Lower leg skin (tissue), 4 donors: Measurements from ENCODE around the gene KIF26B. TPM values are rescaled to one million over a fixed set of nuclear protein-coding genes. Genes with fewer than 3 reads are reported as not detected.

ENCODE experiments used
- DNase-seq, 2 donors: peaks; one replicate each; pipeline ENCODE4 v3.0.0-alpha.2; 2019; ENCODE audit warnings: low spot score in 2 of 2
- H3K4me3 ChIP-seq: fragments of 200-600 bp; sonication (generic); 2 replicates; pipeline ENCODE4 v1.5.1; 2017; ENCODE audit warnings: mild to moderate bottlenecking, low read depth; ENCODE audit not compliant: poor library complexity, severe bottlenecking
- CTCF ChIP-seq, 3 donors: fragments of 450-650 bp; IDR thresholded peaks; one replicate each; pipeline ENCODE4 v1.5.1; 2016; ENCODE audit warnings: antibody characterized with exemption in 3 of 3, mild to moderate bottlenecking in 3 of 3, moderate library complexity in 2 of 3
- POLR2A ChIP-seq, 2 donors: fragments of 450-650 bp; IDR thresholded peaks; one replicate each; pipeline ENCODE4 v1.6.1; 2016 to 2017; ENCODE audit warnings: antibody characterized with exemption in 2 of 2, mild to moderate bottlenecking in 1 of 2, moderate library complexity in 1 of 2
- WGBS, 2 donors: methylation state at CpG; one replicate each; pipeline ENCODE4 v1.1.5; 2018; 5-methylcytosine and 5-hydroxymethylcytosine counted together
- intact Hi-C: fragments of 100-400 bp; cut with DNase I; formaldehyde crosslinking; loops from one replicate; pipeline ENCODE4 v1.15.0; 2023; ENCODE audit warnings: low total_unique reads
- total RNA-seq, 4 donors: library from RNA; depleted of rRNA; stranded (reverse); fragments of >200 nt; gene quantifications; one replicate each; pipeline ENCODE4 v1.1.0, GENCODE V29; 2016

KIF26B gene
- total RNA-seq, 4 donors from 2014 or later: 3.9 to 6.6 (median 5.7) TPM

- TF ChIP-seq POLR2A (IDR thresholded peaks at IDR 0.05): no peak
- TF ChIP-seq CTCF (IDR thresholded peaks at IDR 0.05): no peak
- no peak overlapping the region for H3K4me3 ChIP-seq
- intact Hi-C loops: no loop called here
- 40 to 45% methylated on average over 7 of the region's 7 CpGs for whole genome bisulfite sequencing, 2 donors
- peak in 1 of 2 donors; percentile 45 for DNase-seq
Measured at GRCh38 chr1:245500546-245500945, 345.8 kb downstream of the KIF26B start.

- no peak for TF ChIP-seq CTCF (IDR thresholded peaks at IDR 0.05)
- no peak for TF ChIP-seq POLR2A (IDR thresholded peaks at IDR 0.05)
- H3K4me3 ChIP-seq: no peak overlapping the region
- intact Hi-C loops: no loop called here
- DNase-seq: no peak
- WGBS, 2 donors: 94% methylated on average over 7 of the region's 7 CpGs
Measured at GRCh38 chr1:245501633-245502032, 346.8 kb downstream of the KIF26B start.

GRCh38 chr1:245503548-245503947, 348.8 kb downstream of the KIF26B start:
- intact Hi-C loops: no loop called here
- 93 to 98% methylated on average over 9 of the region's 9 CpGs for WGBS, 2 donors
- no peak overlapping the region for H3K4me3 ChIP-seq
- DNase-seq: no peak
- TF ChIP-seq CTCF (IDR thresholded peaks at IDR 0.05) (no peak), POLR2A (IDR thresholded peaks at IDR 0.05) (no peak)

GRCh38 chr1:245510144-245510543, 355.4 kb downstream of the KIF26B start:
- intact Hi-C loops: no loop called here
- TF ChIP-seq POLR2A (IDR thresholded peaks at IDR 0.05) (no peak), CTCF (IDR thresholded peaks at IDR 0.05) (no peak)
- DNase-seq: no peak
- 38 to 47% methylated on average over 4 of the region's 4 CpGs for WGBS, 2 donors
- no peak overlapping the region for H3K4me3 ChIP-seq

GRCh38 chr1:245512181-245512888, 357.6 kb downstream of the KIF26B start:
- no peak for DNase-seq
- no peak for TF ChIP-seq POLR2A (IDR thresholded peaks at IDR 0.05)
- TF ChIP-seq CTCF (IDR thresholded peaks at IDR 0.05): no peak
- intact Hi-C loops: no loop called here
- H3K4me3 ChIP-seq: no peak overlapping the region
- WGBS, 2 donors: 16 to 31% methylated on average over 8 of the region's 8 CpGs
